ENCODE results near the gene TTC1.
"Not testable (repeated sequence)": the region's sequence is repeated elsewhere in the genome, so short reads cannot be mapped to it uniquely, and the experiment has no call there.

TTC1 gene

DNA sequence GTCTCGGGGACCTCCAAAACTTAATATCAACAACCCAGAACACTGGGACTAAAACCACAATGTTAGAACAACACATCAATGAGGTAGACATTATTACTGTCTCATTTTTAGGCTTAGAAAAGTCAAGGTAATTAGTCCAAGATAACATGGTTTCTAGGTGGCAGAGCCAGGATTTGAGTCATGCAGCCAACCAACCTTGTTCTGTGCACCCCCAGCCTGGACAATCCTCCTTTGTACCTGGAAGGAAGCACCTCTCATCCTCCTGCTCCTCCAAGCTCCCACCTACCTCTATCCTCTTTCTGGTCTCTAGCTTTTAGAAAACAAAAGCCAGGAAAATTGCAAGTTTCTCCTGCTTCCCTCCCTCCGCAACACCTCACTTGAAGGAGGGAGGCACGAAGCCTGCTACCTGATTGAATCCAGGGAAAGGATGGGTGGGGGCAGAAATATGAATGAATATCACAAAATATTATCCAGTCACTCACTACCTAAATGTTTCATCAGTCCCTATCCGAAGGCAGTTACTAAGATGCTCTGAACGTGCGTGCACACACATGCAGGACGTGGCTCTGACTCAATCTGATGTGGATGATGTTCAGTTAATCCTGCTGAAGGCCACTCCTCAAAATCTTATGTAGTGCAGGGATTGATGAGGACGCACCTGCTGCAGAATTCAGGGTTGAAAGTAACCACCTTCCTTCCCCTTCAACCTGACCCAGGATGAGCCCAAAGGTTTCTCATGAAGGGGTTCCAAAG is 26.3 kb upstream of the TTC1 start:
- Mint-ChIP-seq H3K27ac (no peak overlapping the region), H3K27me3 (peaks cover 74% of the 10 kb centered on the region), H3K4me1 (no peaks in the 10 kb centered on the region), H3K9me3 (no peaks in the 10 kb centered on the region), H3K4me3 (no peak overlapping the region)
- no peak for DNase-seq
- no peak for ATAC-seq

DNA sequence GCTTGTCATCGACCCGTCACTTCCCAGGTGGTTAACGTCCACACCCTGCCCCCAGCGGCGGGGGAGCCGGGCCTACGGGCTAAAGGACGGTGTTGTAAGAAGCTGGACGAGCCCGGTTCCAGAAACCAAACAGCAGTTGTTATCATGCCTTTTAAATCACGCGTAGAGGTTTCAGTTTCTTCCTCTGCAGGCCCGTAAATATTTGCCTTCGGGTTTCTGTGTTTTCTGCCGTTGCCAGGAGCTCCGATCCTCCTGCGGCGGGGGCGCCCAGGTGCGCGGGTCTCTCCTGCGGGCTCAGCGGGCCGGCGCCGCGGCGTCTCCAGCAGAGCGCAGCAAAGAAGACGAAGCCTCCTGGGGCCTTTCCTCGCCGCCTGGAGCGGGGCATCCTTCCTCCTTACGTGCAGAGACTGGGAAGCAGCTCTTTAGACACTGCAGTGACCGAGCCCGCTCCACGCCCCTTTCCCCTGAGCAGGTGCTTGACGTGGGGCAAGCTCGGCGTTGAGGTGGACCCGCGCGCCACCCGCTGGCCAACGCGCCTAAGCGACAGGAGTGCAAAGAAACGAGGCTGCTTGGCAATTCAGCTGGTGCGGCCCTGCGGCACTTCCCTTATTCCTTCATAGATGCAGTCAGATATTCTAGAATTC is 21.8 kb upstream of the TTC1 start:
- ATAC-seq (peak; percentile 97), DNase-seq (peak; percentile 72)
- H3K27me3 Mint-ChIP-seq = peaks cover 68% of the 10 kb centered on the region
- H3K4me3 Mint-ChIP-seq = peak overlapping the region; percentile 67 to 75
- H3K4me1 Mint-ChIP-seq = no peaks in the 10 kb centered on the region
- peak overlapping the region; percentile 10 for H3K27ac Mint-ChIP-seq
- H3K9me3 Mint-ChIP-seq = no peaks in the 10 kb centered on the region

DNA sequence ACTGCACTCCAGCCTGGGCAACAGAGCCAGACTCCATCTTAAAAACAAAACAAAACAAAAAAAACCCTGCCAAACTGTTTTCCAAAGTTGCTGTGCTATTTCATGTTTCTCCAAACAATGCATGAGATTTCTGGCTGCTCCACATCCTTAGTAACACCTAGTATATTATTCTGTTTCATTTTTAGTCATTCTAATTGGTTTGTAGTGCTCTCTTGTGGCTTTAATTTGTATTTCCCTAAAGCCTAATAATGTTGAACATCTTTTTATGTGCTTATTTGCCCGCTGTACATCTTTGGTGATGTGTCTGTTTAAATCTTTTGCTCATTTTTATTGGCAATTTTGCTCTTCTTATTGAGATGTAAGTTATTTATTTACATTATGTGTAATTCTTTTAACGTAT is 18.4 kb upstream of the TTC1 start:
- H3K4me1 Mint-ChIP-seq = no peaks in the 10 kb centered on the region
- no peak overlapping the region for H3K4me3 Mint-ChIP-seq
- peaks cover 5 to 8% of the 10 kb centered on the region in 2 donors for H3K9me3 Mint-ChIP-seq
- ATAC-seq (no peak), DNase-seq (no peak)
- H3K27ac Mint-ChIP-seq = no peak overlapping the region
- H3K27me3 Mint-ChIP-seq = peaks cover 45% of the 10 kb centered on the region

DNA sequence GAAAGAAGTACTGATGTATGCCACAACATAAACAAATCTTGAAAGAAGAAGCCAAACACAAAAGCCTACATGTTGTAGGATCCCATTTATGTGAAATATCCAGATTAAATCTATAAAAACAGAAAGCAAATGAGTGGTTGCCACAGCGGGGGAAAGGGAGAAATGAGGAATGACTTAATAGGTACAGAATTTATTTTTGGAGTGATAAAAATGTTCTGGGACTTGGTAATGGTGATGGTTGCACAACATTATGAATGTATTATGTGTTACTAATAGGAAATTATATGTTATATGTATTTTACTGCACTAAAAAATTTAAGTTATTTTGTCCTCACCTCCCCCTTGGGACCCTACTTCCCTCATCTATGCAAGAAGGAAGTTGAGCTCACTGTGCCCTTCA is 16.4 kb upstream of the TTC1 start:
- peaks cover 5 to 8% of the 10 kb centered on the region in 2 donors for H3K9me3 Mint-ChIP-seq
- no peak overlapping the region for H3K4me3 Mint-ChIP-seq
- H3K4me1 Mint-ChIP-seq = no peaks in the 10 kb centered on the region
- no peak overlapping the region for H3K27ac Mint-ChIP-seq
- ATAC-seq (no peak), DNase-seq (no peak)
- peaks cover 24% of the 10 kb centered on the region for H3K27me3 Mint-ChIP-seq

DNA sequence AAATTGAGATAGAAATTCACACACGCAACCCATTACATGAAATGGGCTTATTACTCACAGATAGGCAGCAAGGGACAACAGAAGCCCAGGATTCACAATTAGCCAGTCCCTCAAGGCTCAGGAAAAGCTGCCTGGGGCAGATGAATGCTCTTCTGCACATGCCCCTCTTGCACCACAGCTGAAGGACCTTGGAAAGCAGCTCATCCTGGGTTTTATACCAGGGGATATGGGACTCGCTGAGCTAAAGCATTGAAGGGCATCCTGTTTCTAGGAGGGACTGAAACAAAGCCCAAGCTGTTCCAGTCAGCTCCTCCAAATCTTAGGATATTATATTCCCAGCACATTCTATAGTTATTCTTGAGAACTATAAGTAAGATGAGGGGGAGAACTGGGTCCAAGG is 15.7 kb upstream of the TTC1 start:
- H3K9me3 Mint-ChIP-seq = peaks cover 5 to 8% of the 10 kb centered on the region in 2 donors
- H3K27ac Mint-ChIP-seq = no peak overlapping the region
- H3K27me3 Mint-ChIP-seq = peaks cover 18% of the 10 kb centered on the region
- no peak overlapping the region for H3K4me3 Mint-ChIP-seq
- no peak for ATAC-seq
- no peak for DNase-seq
- no peaks in the 10 kb centered on the region for H3K4me1 Mint-ChIP-seq

DNA sequence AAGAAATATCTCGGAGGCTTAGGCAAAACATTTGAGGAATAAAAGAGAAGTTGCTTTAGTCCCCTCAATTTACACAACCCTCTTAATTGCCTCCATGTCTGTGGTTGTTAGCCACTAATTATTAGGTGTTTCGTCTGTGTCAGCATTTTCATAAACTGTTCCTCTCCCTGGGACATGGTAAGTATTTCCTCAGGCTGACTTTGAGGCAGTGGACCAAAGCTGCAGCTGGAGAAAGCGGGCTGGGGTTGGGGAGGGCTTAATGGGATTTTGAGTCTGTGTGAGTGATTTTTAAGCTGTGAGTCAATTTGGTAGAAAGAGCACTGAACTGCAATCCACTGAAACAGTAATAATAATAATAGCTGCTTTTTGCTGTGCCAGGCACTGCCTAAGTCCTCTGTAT is 13.0 kb upstream of the TTC1 start:
- Mint-ChIP-seq H3K4me1 (no peaks in the 10 kb centered on the region), H3K27me3 (peaks cover 19% of the 10 kb centered on the region), H3K4me3 (no peak overlapping the region), H3K9me3 (peaks cover 5 to 8% of the 10 kb centered on the region in 2 donors), H3K27ac (no peak overlapping the region)
- DNase-seq (no peak), ATAC-seq (no peak)

- no peaks in the 10 kb centered on the region for H3K4me1 Mint-ChIP-seq
- H3K4me3 Mint-ChIP-seq = no peak overlapping the region
- H3K9me3 Mint-ChIP-seq = no peaks in the 10 kb centered on the region
- H3K27ac Mint-ChIP-seq = peak overlapping the region in 1 of 2 donors; percentile 74
- H3K27me3 Mint-ChIP-seq = peaks cover 14% of the 10 kb centered on the region
- ATAC-seq (no peak), DNase-seq (no peak)
Measured at GRCh38 chr5:160001457-160001856, 7.5 kb upstream of the TTC1 start.

GRCh38 chr5:160007514-160007913 is 1.4 kb upstream of the TTC1 start:
- no peak for DNase-seq
- no peak overlapping the region for H3K27ac Mint-ChIP-seq

GRCh38 chr5:160008529-160008876 is 436 bp upstream of the TTC1 start:
- peak overlapping the region in 1 of 2 donors; percentile 27 for H3K27ac Mint-ChIP-seq
- peak overlapping the region in 1 of 2 donors; percentile 94 for H3K4me3 Mint-ChIP-seq

More at GRCh38 chr5:160007514-160007913, 1.4 kb upstream of the TTC1 start:
- Mint-ChIP-seq H3K9me3 (no peaks in the 10 kb centered on the region), H3K4me1 (peaks cover 24% of the 10 kb centered on the region), H3K27me3 (no peaks in the 10 kb centered on the region), H3K4me3 (no peak overlapping the region)
- no peak for ATAC-seq

GRCh38 chr5:160009591-160009989 is 651 bp downstream of the TTC1 start:
- Mint-ChIP-seq H3K9me3 (no peaks in the 10 kb centered on the region), H3K27ac (peak overlapping the region; percentile 59 to 97), H3K27me3 (no peaks in the 10 kb centered on the region), H3K4me3 (peak overlapping the region; percentile 94 to 98), H3K4me1 (peaks cover 24% of the 10 kb centered on the region)
- DNase-seq = no peak
- no peak for ATAC-seq

More at GRCh38 chr5:160008529-160008876, 436 bp upstream of the TTC1 start:
- H3K4me1 Mint-ChIP-seq = peaks cover 24% of the 10 kb centered on the region
- peak in 1 of 2 donors; percentile 11 for DNase-seq
- H3K27me3 Mint-ChIP-seq, H3K9me3 Mint-ChIP-seq, ATAC-seq: not testable (repeated sequence)

DNA sequence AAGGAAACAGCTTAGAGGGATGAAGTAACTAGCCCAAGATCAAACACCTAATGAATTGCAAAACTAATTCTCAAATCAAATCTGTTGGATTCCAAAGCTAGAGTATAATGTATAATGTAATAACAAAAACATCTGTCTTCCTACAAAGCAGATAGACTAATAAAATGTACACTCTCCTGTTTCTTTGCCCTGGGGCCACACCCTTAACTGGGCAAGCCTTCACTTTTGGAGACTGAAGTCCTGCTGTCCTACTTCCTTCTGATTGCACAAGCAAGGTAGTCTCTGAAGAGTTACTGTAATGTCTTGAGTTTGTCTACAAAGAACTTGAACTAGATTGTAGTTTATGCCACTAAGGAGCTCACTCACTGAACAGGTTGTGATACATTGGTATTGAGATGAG is 2.5 kb downstream of the TTC1 start:
- H3K27ac Mint-ChIP-seq = peak overlapping the region; percentile 5 to 90
- H3K27me3 Mint-ChIP-seq = no peaks in the 10 kb centered on the region
- H3K4me1 Mint-ChIP-seq = peaks cover 24% of the 10 kb centered on the region
- ATAC-seq = no peak
- no peak for DNase-seq
- H3K4me3 Mint-ChIP-seq = peak overlapping the region in 1 of 2 donors; percentile 25
- no peaks in the 10 kb centered on the region for H3K9me3 Mint-ChIP-seq

GRCh38 chr5:160014197-160014596 is 5.3 kb downstream of the TTC1 start:
- not testable (repeated sequence) for ATAC-seq, H3K27ac Mint-ChIP-seq, H3K9me3 Mint-ChIP-seq, H3K4me3 Mint-ChIP-seq, H3K27me3 Mint-ChIP-seq, DNase-seq
- peaks cover 24% of the 10 kb centered on the region for H3K4me1 Mint-ChIP-seq

- DNase-seq (no peak), ATAC-seq (no peak)
- Mint-ChIP-seq H3K9me3 (no peaks in the 10 kb centered on the region), H3K4me3 (no peak overlapping the region), H3K27me3 (no peaks in the 10 kb centered on the region), H3K27ac (no peak overlapping the region), H3K4me1 (peaks cover 12% of the 10 kb centered on the region)
Measured at GRCh38 chr5:160018945-160019625, 10.1 kb downstream of the TTC1 start.

- Mint-ChIP-seq H3K9me3 (no peaks in the 10 kb centered on the region), H3K4me1 (peaks cover 12% of the 10 kb centered on the region), H3K27me3 (no peaks in the 10 kb centered on the region), H3K27ac (no peak overlapping the region), H3K4me3 (no peak overlapping the region)
- DNase-seq (no peak), ATAC-seq (no peak)
Measured at GRCh38 chr5:160020266-160020770, 11.4 kb downstream of the TTC1 start.

GRCh38 chr5:160020964-160021363 is 12.0 kb downstream of the TTC1 start:
- H3K4me1 Mint-ChIP-seq = peaks cover 17% of the 10 kb centered on the region
- H3K9me3 Mint-ChIP-seq = no peaks in the 10 kb centered on the region
- H3K27me3 Mint-ChIP-seq = no peaks in the 10 kb centered on the region
- ATAC-seq (no peak), DNase-seq (no peak)
- H3K4me3 Mint-ChIP-seq = no peak overlapping the region
- no peak overlapping the region for H3K27ac Mint-ChIP-seq

Data from stimulated activated naive CD8-positive, alpha-beta T cell treated with anti-CD3 and anti-CD28 coated beads, Interleukin-15, amount 100 ng/mL, for 72 hours (primary cell).